ENCODE results near the gene TCERG1L. TPM values are rescaled to one million over a fixed set of nuclear protein-coding genes. Genes with fewer than 3 reads are reported as not detected.

The TCERG1L gene
- total and polyA plus RNA-seq, 9 of the 15 experiments (the other 6 are each of a cell fraction or from before 2014, with no cell fraction given) = not detected

- Histone ChIP-seq H3K27ac (ENCODE audit: extremely low read depth, low read depth, low read length) (no peak overlapping the region), H4K20me1 (replicated peaks; ENCODE audit: control insufficient read depth, insufficient read depth, low read length) (no peaks in the 10 kb centered on the region), H3K4me3 (no peak overlapping the region), H3K36me3 (ENCODE audit: control insufficient read depth, insufficient read depth, low read length) (no peaks in the 10 kb centered on the region), H3K27me3 (ENCODE audit: control insufficient read depth in 2 of 2, insufficient read depth in 2 of 2, low read length in 2 of 2) (no peaks in the 10 kb centered on the region), H3K9me1 (ENCODE audit: control insufficient read depth, insufficient read depth, low read length) (no peaks in the 10 kb centered on the region), H2AFZ (ENCODE audit: low read depth, low read length) (no peak overlapping the region), H3K79me2 (ENCODE audit: control insufficient read depth, insufficient read depth, low read length) (no peaks in the 10 kb centered on the region), H3K9me3 (replicated peaks; ENCODE audit: control insufficient read depth, insufficient read depth, low read depth, low read length) (no peaks in the 10 kb centered on the region), H3K9ac (ENCODE audit: insufficient read depth in 1 of 2, low read depth in 2 of 2, low read length in 2 of 2) (no peak overlapping the region), H3K4me2 (ENCODE audit: insufficient read depth, low read length) (no peak overlapping the region), H3K4me1 (replicated peaks in 1 of 2; ENCODE audit: control insufficient read depth in 2 of 2, insufficient read depth in 2 of 2, low read length in 2 of 2) (no peaks in the 10 kb centered on the region)
- intact Hi-C loops (cut with micrococcal nuclease) (no loop called here), in situ Hi-C loops (cut with MboI) (no loop called here)
- WGBS (ENCODE audit: insufficient coverage, low coverage, missing lambda C conversion rate) = 0% methylated on average over 2 of the region's 10 CpGs
- DNase-seq (ENCODE audit: extremely low read depth in 1 of 4, low spot score in 3 of 4) (no peak), FAIRE-seq (no peak), ATAC-seq (no peak)
- ChIA-PET POLR2A (no interaction called here), CTCF (ENCODE audit: low intra/inter-chr PET ratio) (no interaction called here)
- BruUV-seq (replicated peaks) = no TSS peak
- TF ChIP-seq ZNF232 (CRISPR knock-in tag; IDR thresholded peaks at IDR 0.05) (no peak), NR4A1 (CRISPR knock-in tag; IDR thresholded peaks at IDR 0.05) (no peak), NR4A1 (tag; IDR thresholded peaks at IDR 0.05) (no peak), ZBTB7A (IDR thresholded peaks at IDR 0.05; ENCODE audit: borderline replicate concordance, control insufficient read depth, low read depth, low read length) (no peak), PHB2 (IDR thresholded peaks at IDR 0.05; ENCODE audit: low read depth) (no peak), NR2F6 (CRISPR knock-in tag; IDR thresholded peaks at IDR 0.05) (no peak), PTRF (tag; IDR thresholded peaks at IDR 0.05) (no peak)
- TF ChIP-seq, protein P1, sequence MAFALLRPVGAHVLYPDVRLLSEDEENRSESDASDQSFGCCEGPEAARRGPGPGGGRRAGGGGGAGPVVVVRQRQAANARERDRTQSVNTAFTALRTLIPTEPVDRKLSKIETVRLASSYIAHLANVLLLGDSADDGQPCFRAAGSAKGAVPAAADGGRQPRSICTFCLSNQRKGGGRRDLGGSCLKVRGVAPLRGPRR (CRISPR knock-in tag; IDR thresholded peaks at IDR 0.05) = no peak
- TF ChIP-seq, protein P2, sequence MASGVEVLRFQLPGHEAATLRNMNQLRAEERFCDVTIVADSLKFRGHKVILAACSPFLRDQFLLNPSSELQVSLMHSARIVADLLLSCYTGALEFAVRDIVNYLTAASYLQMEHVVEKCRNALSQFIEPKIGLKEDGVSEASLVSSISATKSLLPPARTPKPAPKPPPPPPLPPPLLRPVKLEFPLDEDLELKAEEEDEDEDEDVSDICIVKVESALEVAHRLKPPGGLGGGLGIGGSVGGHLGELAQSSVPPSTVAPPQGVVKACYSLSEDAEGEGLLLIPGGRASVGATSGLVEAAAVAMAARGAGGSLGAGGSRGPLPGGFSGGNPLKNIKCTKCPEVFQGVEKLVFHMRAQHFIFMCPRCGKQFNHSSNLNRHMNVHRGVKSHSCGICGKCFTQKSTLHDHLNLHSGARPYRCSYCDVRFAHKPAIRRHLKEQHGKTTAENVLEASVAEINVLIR (CRISPR knock-in tag; IDR thresholded peaks at IDR 0.05) = no peak
- TF ChIP-seq, protein P3, sequence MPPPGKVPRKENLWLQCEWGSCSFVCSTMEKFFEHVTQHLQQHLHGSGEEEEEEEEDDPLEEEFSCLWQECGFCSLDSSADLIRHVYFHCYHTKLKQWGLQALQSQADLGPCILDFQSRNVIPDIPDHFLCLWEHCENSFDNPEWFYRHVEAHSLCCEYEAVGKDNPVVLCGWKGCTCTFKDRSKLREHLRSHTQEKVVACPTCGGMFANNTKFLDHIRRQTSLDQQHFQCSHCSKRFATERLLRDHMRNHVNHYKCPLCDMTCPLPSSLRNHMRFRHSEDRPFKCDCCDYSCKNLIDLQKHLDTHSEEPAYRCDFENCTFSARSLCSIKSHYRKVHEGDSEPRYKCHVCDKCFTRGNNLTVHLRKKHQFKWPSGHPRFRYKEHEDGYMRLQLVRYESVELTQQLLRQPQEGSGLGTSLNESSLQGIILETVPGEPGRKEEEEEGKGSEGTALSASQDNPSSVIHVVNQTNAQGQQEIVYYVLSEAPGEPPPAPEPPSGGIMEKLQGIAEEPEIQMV (tag; conservative IDR thresholded peaks at IDR 0.05; ENCODE audit: low read depth) = no peak
Observed at GRCh38 chr10:131314799-131315198, 3.3 kb upstream of the TCERG1L start.
